Stimulated activated naive B cell treated with anti-CD40 and anti-IgM and Interleukin-4, amounts not matched to agents 10 μg/mL and 1 μg/mL and 100 μg/mL, for 72 hours (primary cell): ENCODE results near the gene ENOX1.

Source experiments
- ATAC-seq, 2 donors: fragments of 150-1000 bp; cut with Tn5 transposase; replicated peaks; 2 replicates each; pipeline ENCODE4 v1.10.0; 2021; ENCODE audit warnings: moderate library complexity in 1 of 2
- DNase-seq: peaks from one replicate; pipeline ENCODE4 v3.0.0; 2021
- H3K27ac Mint-ChIP-seq: one replicate; pipeline ENCODE4 v1.8.0; 2022; ENCODE audit warnings: mild to moderate bottlenecking, mixed read lengths
- H3K27me3 Mint-ChIP-seq, 2 donors: one replicate each; pipeline ENCODE4 v1.8.0; 2022; ENCODE audit warnings: mixed read lengths in 2 of 2
- H3K36me3 Mint-ChIP-seq, 2 donors: one replicate each; pipeline ENCODE4 v1.8.0; 2022; ENCODE audit warnings: mixed read lengths in 2 of 2, mild to moderate bottlenecking in 1 of 2
- H3K4me1 Mint-ChIP-seq, 2 donors: one replicate each; pipeline ENCODE4 v1.8.0; 2022; ENCODE audit warnings: mixed read lengths in 2 of 2, mild to moderate bottlenecking in 1 of 2
- H3K4me3 Mint-ChIP-seq, 2 donors: one replicate each; pipeline ENCODE4 v1.8.0; 2022; ENCODE audit warnings: mild to moderate bottlenecking in 2 of 2, mixed read lengths in 2 of 2, moderate library complexity in 1 of 2
- H3K9me3 Mint-ChIP-seq, 2 donors: one replicate each; pipeline ENCODE4 v1.8.0; 2022; ENCODE audit warnings: mixed read lengths in 2 of 2, mild to moderate bottlenecking in 1 of 2

ENOX1 gene

GRCh38 chr13:43316281-43316680, 470.5 kb downstream of the ENOX1 start:
- ATAC-seq (no peak), DNase-seq (no peak)
- Mint-ChIP-seq H3K27ac (no peak overlapping the region), H3K27me3 (peaks cover 0 to 4% of the 10 kb centered on the region in 2 donors), H3K4me3 (no peak overlapping the region), H3K4me1 (peaks cover 0 to 3% of the 10 kb centered on the region in 2 donors), H3K9me3 (no peaks in the 10 kb centered on the region), H3K36me3 (no peaks in the 10 kb centered on the region)

- Mint-ChIP-seq H3K36me3 (no peaks in the 10 kb centered on the region), H3K27me3 (peaks cover 0 to 4% of the 10 kb centered on the region in 2 donors), H3K4me3 (no peak overlapping the region), H3K27ac (no peak overlapping the region), H3K4me1 (peaks cover 0 to 3% of the 10 kb centered on the region in 2 donors), H3K9me3 (no peaks in the 10 kb centered on the region)
- ATAC-seq (no peak), DNase-seq (no peak)
Observed at GRCh38 chr13:43315522-43315921, 471.2 kb downstream of the ENOX1 start.

GRCh38 chr13:43309311-43309710, 477.5 kb downstream of the ENOX1 start:
- Mint-ChIP-seq H3K27ac (no peak overlapping the region), H3K4me1 (peaks cover 11 to 14% of the 10 kb centered on the region in 2 donors)

GRCh38 chr13:43307921-43308433, 478.8 kb downstream of the ENOX1 start:
- Mint-ChIP-seq H3K27me3 (peaks cover 0 to 6% of the 10 kb centered on the region in 2 donors), H3K4me3 (peak overlapping the region; percentile 50 to 59), H3K27ac (peak overlapping the region; percentile 62), H3K4me1 (peaks cover 11 to 14% of the 10 kb centered on the region in 2 donors), H3K9me3 (no peaks in the 10 kb centered on the region), H3K36me3 (no peaks in the 10 kb centered on the region)
- ATAC-seq (peak; percentile 95 to 98), DNase-seq (peak; percentile 16)

More at GRCh38 chr13:43309311-43309710, 477.5 kb downstream of the ENOX1 start:
- no peaks in the 10 kb centered on the region for H3K36me3 Mint-ChIP-seq
- no peaks in the 10 kb centered on the region for H3K9me3 Mint-ChIP-seq
- peaks cover 0 to 6% of the 10 kb centered on the region in 2 donors for H3K27me3 Mint-ChIP-seq
- H3K4me3 Mint-ChIP-seq = no peak overlapping the region
- ATAC-seq (no peak), DNase-seq (no peak)

- DNase-seq (no peak), ATAC-seq (no peak)
- Mint-ChIP-seq H3K4me1 (peaks cover 11 to 14% of the 10 kb centered on the region in 2 donors), H3K4me3 (peak overlapping the region in 1 of 2 donors; percentile 59), H3K9me3 (no peaks in the 10 kb centered on the region), H3K27ac (peak overlapping the region; percentile 1), H3K36me3 (no peaks in the 10 kb centered on the region), H3K27me3 (peaks cover 0 to 6% of the 10 kb centered on the region in 2 donors)
Observed at GRCh38 chr13:43307221-43307920, 479.4 kb downstream of the ENOX1 start.

- DNase-seq (no peak), ATAC-seq (no peak)
- Mint-ChIP-seq H3K27ac (no peak overlapping the region), H3K27me3 (peaks cover 0 to 6% of the 10 kb centered on the region in 2 donors), H3K36me3 (no peaks in the 10 kb centered on the region), H3K9me3 (no peaks in the 10 kb centered on the region), H3K4me3 (no peak overlapping the region), H3K4me1 (peaks cover 11 to 14% of the 10 kb centered on the region in 2 donors)
Observed at GRCh38 chr13:43306372-43306771, 480.4 kb downstream of the ENOX1 start.

- ATAC-seq (no peak), DNase-seq (no peak)
- no peaks in the 10 kb centered on the region for H3K36me3 Mint-ChIP-seq
- peaks cover 11 to 14% of the 10 kb centered on the region in 2 donors for H3K4me1 Mint-ChIP-seq
- no peaks in the 10 kb centered on the region for H3K9me3 Mint-ChIP-seq
- H3K27ac Mint-ChIP-seq = no peak overlapping the region
- no peak overlapping the region for H3K4me3 Mint-ChIP-seq
- peaks cover 0 to 6% of the 10 kb centered on the region in 2 donors for H3K27me3 Mint-ChIP-seq
Observed at GRCh38 chr13:43305416-43305815, 481.4 kb downstream of the ENOX1 start.

- no peak overlapping the region for H3K4me3 Mint-ChIP-seq
Observed at GRCh38 chr13:43304945-43305344, 481.8 kb downstream of the ENOX1 start.

GRCh38 chr13:43304449-43304848, 482.3 kb downstream of the ENOX1 start:
- no peak for ATAC-seq
- no peak for DNase-seq
- Mint-ChIP-seq H3K4me1 (peaks cover 11 to 14% of the 10 kb centered on the region in 2 donors), H3K4me3 (no peak overlapping the region), H3K9me3 (no peaks in the 10 kb centered on the region), H3K27ac (no peak overlapping the region), H3K27me3 (peaks cover 3 to 8% of the 10 kb centered on the region in 2 donors), H3K36me3 (no peaks in the 10 kb centered on the region)

More at GRCh38 chr13:43304945-43305344, 481.8 kb downstream of the ENOX1 start:
- H3K4me1 Mint-ChIP-seq = peaks cover 11 to 14% of the 10 kb centered on the region in 2 donors
- no peak overlapping the region for H3K27ac Mint-ChIP-seq
- H3K36me3 Mint-ChIP-seq = no peaks in the 10 kb centered on the region
- no peaks in the 10 kb centered on the region for H3K9me3 Mint-ChIP-seq
- H3K27me3 Mint-ChIP-seq = peaks cover 0 to 6% of the 10 kb centered on the region in 2 donors
- DNase-seq (no peak), ATAC-seq (no peak)

GRCh38 chr13:43303033-43303729, 483.6 kb downstream of the ENOX1 start:
- peak; percentile 26 to 37 for ATAC-seq
- Mint-ChIP-seq H3K36me3 (no peaks in the 10 kb centered on the region), H3K27ac (no peak overlapping the region), H3K9me3 (no peaks in the 10 kb centered on the region), H3K4me3 (no peak overlapping the region), H3K27me3 (peaks cover 4 to 17% of the 10 kb centered on the region in 2 donors), H3K4me1 (peaks cover 10% of the 10 kb centered on the region in 2 donors)
- no peak for DNase-seq

- H3K27me3 Mint-ChIP-seq = peaks cover 4 to 17% of the 10 kb centered on the region in 2 donors
- DNase-seq = no peak
- ATAC-seq = no peak
- no peaks in the 10 kb centered on the region for H3K36me3 Mint-ChIP-seq
- H3K9me3 Mint-ChIP-seq = no peaks in the 10 kb centered on the region
- no peak overlapping the region for H3K27ac Mint-ChIP-seq
- no peaks in the 10 kb centered on the region for H3K4me1 Mint-ChIP-seq
- no peak overlapping the region for H3K4me3 Mint-ChIP-seq
Observed at GRCh38 chr13:43301346-43301969, 485.3 kb downstream of the ENOX1 start.

GRCh38 chr13:43300865-43301264, 485.9 kb downstream of the ENOX1 start:
- no peak overlapping the region for H3K4me3 Mint-ChIP-seq
- H3K36me3 Mint-ChIP-seq = no peaks in the 10 kb centered on the region
- ATAC-seq = no peak
- H3K27me3 Mint-ChIP-seq = peaks cover 4 to 17% of the 10 kb centered on the region in 2 donors
- H3K4me1 Mint-ChIP-seq = no peaks in the 10 kb centered on the region
- no peak overlapping the region for H3K27ac Mint-ChIP-seq
- H3K9me3 Mint-ChIP-seq = no peaks in the 10 kb centered on the region
- DNase-seq = no peak

GRCh38 chr13:43299374-43299773, 487.4 kb downstream of the ENOX1 start:
- H3K27me3 Mint-ChIP-seq = peaks cover 4 to 11% of the 10 kb centered on the region in 2 donors
- ATAC-seq (no peak), DNase-seq (no peak)
- no peaks in the 10 kb centered on the region for H3K36me3 Mint-ChIP-seq
- H3K4me1 Mint-ChIP-seq = no peaks in the 10 kb centered on the region
- no peak overlapping the region for H3K4me3 Mint-ChIP-seq
- no peak overlapping the region for H3K27ac Mint-ChIP-seq
- no peaks in the 10 kb centered on the region for H3K9me3 Mint-ChIP-seq

GRCh38 chr13:43298816-43299215, 488.0 kb downstream of the ENOX1 start:
- ATAC-seq (no peak), DNase-seq (no peak)
- Mint-ChIP-seq H3K4me3 (no peak overlapping the region), H3K27me3 (peaks cover 4 to 11% of the 10 kb centered on the region in 2 donors), H3K4me1 (no peaks in the 10 kb centered on the region), H3K27ac (no peak overlapping the region), H3K9me3 (no peaks in the 10 kb centered on the region), H3K36me3 (no peaks in the 10 kb centered on the region)
